ENCODE results near the gene TMEM63A.
A peak's percentile ranks its signal among the peaks of the same experiment; 100 is the strongest.
"Not testable (repeated sequence)": the region's sequence is repeated elsewhere in the genome, so short reads cannot be mapped to it uniquely, and the experiment has no call there.

Gene TMEM63A

DNA sequence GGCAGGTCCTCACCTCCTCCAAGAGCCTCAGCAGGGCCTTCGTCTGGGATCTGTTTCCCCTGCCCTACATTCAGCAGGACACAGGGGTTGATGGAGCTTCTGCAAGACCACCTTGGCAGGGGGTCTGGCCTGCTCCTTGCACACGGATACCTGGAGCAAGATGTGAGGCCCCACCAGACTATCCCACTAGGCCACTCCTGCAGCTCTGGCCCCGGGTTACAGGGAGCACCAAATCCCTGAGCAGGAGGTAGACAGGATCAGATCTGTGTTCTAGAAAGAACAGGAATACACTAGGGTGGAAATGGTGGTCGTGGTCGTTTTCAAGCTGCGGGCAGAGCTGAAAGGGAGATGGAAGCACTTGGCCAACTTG, 38.8 kb downstream of the TMEM63A start:
- no peak for DNase-seq

GRCh38 chr1:225842788-225843425, 39.3 kb downstream of the TMEM63A start:
- no peak for DNase-seq

DNA sequence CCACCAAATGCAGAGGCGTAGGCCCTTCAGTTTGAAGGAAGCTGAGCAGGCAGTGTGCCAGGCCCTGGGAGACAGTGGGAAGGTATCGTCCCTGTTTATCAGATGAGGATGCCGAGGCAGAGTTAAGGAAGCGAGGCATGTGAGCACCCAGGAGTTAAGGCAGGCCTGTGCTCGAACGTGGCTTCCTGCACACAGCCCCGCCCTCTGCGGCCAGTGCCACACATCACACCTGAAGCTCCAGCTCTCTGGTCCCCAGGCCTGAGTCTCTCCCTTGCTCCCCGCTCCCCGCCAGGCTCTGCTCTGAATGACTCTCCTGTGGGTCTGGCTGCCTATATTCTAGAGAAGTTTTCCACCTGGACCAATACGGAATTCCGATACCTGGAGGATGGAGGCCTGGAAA, 40.1 kb downstream of the TMEM63A start:
- no peak for DNase-seq

GRCh38 chr1:225840713-225841112, 41.5 kb downstream of the TMEM63A start:
- DNase-seq = no peak

GRCh38 chr1:225840223-225840610, 42.0 kb downstream of the TMEM63A start:
- no peak for DNase-seq

- DNase-seq = no peak
Measured at GRCh38 chr1:225838793-225839192, 43.4 kb downstream of the TMEM63A start.

DNA sequence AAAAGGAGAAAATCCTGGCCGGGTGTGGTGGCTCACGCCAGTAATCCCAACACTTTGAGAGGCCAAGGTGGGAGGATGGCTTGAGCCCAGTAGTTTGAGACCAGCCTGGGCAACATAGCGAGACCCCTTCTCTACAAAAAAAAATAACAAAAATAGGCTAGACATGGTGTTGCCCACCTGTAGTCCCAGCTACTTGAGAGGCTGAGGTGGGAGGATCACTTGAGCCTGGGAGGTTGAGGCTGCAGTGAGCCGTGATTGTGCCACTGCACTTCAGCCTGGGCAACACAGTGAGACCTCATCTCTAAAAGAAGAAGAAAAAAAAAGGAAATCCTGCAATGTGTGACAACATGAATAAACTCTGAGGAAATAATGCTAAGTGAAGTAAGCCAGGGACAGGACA, 45.9 kb downstream of the TMEM63A start:
- not testable (repeated sequence) for DNase-seq

- DNase-seq = no peak
Measured at GRCh38 chr1:225835856-225836255, 46.3 kb downstream of the TMEM63A start.

DNA sequence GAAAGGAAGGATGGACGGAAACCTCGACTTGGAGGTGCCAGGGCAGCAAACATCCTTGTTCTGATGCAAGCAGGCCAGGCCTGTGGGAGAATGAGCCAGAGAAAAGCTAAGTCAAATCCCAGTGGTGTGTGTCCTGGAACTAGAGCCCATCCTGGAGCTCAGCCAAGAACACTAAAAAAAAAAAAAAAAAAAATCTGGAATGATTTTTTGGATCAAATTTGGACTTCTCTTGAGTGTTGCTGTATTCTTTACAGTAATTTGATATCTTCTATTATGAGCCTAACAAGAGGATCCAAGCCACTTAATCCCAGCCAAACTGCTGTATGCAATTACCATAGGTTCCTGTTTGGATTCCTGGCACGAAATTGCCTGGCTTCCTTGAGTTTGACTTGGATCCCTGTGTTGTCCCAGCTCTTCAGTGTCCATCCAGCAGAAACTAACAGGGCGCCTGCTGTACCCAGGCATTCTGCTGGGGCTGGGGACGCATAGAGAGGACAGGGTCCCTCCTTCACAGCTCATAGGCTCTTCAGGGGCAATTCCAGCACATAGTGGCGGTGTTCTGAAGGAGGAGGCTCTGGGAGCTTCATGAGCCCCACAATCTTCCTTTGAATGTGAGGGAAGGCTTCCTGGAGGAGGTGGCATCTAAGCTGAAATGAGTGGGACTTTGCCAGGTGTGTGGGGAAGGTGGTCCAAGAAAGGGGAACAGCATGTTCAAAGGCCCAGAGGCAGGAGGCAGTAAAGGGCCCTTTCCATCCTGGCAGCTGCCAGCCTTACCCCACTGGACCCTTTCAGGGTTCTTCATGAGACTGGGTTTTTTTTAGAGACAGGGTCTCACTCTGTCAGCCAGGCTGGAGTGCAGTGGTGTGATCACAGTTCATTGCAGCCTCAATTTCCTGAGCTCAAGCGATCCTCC, 47.5 kb downstream of the TMEM63A start:
- peak; percentile 97 for DNase-seq

- no peak for DNase-seq
Measured at GRCh38 chr1:225830841-225831240, 51.3 kb downstream of the TMEM63A start.

GRCh38 chr1:225828706-225829345, 53.4 kb downstream of the TMEM63A start:
- DNase-seq = no peak

DNA sequence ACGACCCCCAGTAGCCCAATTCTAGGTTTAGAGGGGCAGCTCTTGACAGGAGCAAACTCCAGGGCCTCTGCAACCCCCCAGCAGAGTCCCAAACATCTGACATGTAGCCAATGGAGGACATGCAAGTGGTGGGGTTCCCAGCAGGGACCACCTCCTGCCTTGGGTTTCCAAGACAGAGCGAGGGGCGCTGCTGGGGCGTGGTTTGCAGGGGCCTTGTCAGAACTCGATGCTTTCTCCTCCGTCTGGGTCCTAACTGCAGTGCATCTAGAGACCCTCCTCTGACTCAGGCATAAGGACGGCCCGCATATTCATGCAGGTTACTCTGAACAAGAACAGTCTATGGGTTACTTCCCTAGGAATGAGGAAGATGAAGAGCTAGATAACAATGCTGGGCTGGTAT, 55.1 kb downstream of the TMEM63A start:
- DNase-seq = no peak

DNA sequence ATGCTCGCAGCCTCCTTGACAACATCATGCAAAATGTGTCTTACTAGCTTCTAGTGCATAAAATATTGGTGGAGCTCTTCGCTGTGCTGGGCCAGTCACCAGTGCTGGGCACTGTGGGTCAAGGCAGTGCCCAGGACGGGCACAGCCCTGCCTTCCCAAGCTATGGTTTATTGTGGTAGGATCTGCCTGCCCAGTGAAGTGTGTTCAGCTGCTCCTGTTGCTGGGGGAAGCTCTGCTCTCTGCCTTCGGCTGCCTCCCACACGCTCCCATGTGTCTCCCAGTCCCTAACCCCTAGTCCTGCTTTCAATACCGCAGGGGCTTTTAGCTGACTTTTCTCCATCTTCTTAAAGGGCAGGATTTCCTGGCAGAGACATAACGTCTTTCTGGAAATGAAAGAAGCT, 56.6 kb downstream of the TMEM63A start:
- DNase-seq = no peak

- DNase-seq = peak; percentile 74
Measured at GRCh38 chr1:225825078-225825477, 57.1 kb downstream of the TMEM63A start.

DNA sequence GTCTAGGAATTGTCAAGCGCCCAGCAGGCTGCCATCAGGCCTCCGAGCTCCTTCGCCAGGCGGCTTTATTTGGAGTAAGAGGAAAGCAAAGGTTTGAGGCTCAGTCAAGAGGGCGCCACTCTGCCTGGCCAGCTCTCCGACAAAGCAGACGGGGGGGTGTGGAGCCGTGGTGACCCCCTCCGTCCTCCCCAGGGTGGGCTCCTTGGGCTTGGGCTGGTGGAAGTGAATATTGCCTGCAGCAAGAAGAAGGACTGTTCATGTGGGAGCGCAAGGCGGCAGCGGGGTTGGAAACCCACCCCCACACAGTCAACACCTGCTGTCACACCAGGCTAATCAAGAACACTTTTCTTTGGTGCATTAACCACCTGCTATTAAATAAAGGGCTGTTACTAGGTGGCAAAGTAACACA, 57.6 kb downstream of the TMEM63A start:
- DNase-seq = peak; percentile 58

DNA sequence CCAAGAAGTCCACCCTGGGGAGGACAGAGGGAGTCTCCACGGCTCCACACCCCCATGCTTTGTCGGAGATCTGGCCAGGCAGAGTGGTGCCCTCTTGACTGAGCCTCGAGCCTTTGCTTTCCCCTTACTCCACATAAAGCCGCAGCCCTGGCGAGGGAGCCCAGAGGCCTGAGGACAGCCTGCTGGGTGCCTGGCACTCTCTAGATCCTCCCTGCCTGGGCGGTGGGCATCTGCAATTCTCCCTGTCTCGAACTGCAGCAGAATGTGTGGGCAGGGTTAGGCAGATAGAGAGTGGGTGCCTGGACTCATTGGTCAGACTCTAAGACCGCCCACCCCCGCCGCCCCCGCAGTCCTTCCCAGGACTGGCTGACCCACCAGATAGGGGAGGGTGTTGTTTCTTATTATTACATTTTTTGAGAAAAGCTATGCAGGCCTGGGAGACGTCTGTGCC, 58.3 kb downstream of the TMEM63A start:
- no peak for DNase-seq

GRCh38 chr1:225822655-225823403, 59.4 kb downstream of the TMEM63A start:
- DNase-seq = no peak

- peak; percentile 79 for DNase-seq
Measured at GRCh38 chr1:225820522-225821120, 61.6 kb downstream of the TMEM63A start.

DNA sequence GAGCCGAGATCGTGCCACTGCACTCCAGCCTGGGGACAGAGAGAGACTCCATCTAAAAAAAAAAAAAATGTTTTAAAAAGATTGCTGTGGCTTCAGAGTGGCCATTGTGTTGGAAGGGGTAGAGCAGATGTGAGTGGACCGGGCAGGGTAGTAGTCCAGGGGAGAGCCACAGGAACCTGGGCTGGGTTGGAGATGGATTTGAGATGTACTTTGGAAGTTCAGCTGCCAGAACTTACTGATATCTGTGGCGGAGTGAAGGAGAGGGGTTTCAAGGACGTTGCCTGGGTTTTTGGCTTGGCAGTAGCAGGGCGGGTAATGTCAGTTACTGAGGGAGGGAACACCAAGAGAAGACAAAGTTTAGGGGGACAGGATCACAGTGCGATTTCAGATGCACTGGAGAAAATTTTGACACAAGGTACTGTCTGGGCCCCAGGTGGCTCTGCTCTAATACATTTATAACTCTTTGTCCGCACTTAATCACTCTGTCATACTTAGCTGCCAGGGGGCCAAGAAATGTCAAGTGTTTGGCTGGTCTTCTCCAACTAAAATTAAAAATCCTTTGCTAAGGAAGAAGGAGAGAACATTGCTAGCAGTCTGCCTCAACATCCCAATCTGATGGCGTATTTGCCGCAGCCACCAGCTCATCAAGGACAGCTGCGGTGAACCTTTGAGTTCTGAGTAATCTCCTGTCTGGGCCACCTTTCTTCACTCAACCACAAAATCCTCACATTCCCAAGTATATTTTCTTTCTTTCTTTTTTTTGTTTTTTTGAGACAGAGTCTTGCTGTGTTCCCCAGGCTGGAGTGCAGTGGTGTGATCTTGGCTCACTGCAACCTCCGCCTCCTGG, 62.6 kb downstream of the TMEM63A start:
- no peak for DNase-seq

- no peak for DNase-seq
Measured at GRCh38 chr1:225818229-225818628, 64.0 kb downstream of the TMEM63A start.

- peak; percentile 86 for DNase-seq
Measured at GRCh38 chr1:225817611-225818061, 64.5 kb downstream of the TMEM63A start.

Data from DMS79 treated with DMSO at 0.1 percent for 48 hours (cell line).